Endodermal cell (in vitro differentiated cells): ENCODE results near the gene PHETA1. TPM values are rescaled to one million over a fixed set of nuclear protein-coding genes. Genes with fewer than 3 reads are reported as not detected.
"Not testable (repeated sequence)": the region's sequence is repeated elsewhere in the genome, so short reads cannot be mapped to it uniquely, and the experiment has no call there.

Experiments
- DNase-seq: peaks from one replicate; pipeline ENCODE4 v3.0.0-alpha.2; 2017
- H3K27ac ChIP-seq: 2 replicates; pipeline ENCODE4 v1.5.1; 2013; ENCODE audit warnings: mild to moderate bottlenecking, low read depth, low read length, moderate library complexity
- H3K27me3 ChIP-seq: 2 replicates; pipeline ENCODE4 v1.6.1; 2013; ENCODE audit warnings: mild to moderate bottlenecking, low read length, moderate library complexity; ENCODE audit not compliant: insufficient read depth, control insufficient read depth, poor library complexity, severe bottlenecking
- H3K36me3 ChIP-seq: 2 replicates; pipeline ENCODE4 v1.7.0; 2013; ENCODE audit warnings: mild to moderate bottlenecking, low read length, moderate library complexity; ENCODE audit not compliant: control insufficient read depth, insufficient read depth
- H3K4me1 ChIP-seq: one replicate; pipeline ENCODE4 v1.7.0; 2013; ENCODE audit warnings: low read length; ENCODE audit not compliant: control insufficient read depth, insufficient read depth
- H3K4me3 ChIP-seq: 2 replicates; pipeline ENCODE4 v1.5.1; 2013; ENCODE audit warnings: mild to moderate bottlenecking, low read length, moderate library complexity
- H3K9ac ChIP-seq: 2 replicates; pipeline ENCODE4 v1.6.1; 2013; ENCODE audit warnings: mild to moderate bottlenecking, low read length, moderate library complexity; ENCODE audit not compliant: poor library complexity, severe bottlenecking; ENCODE audit errors: extremely low read depth
- H3K9me3 ChIP-seq: 2 replicates; pipeline ENCODE4 v1.6.1; 2013; ENCODE audit warnings: mild to moderate bottlenecking, low read length, moderate library complexity; ENCODE audit not compliant: control insufficient read depth
- H3K27ac Mint-ChIP-seq: 2 replicates; pipeline ENCODE4 v1.8.0; 2020; ENCODE audit warnings: mixed read lengths
- H3K27me3 Mint-ChIP-seq: 2 replicates; pipeline ENCODE4 v1.8.0; 2021; ENCODE audit warnings: mild to moderate bottlenecking, mixed read lengths; ENCODE audit not compliant: insufficient read depth
- H3K36me3 Mint-ChIP-seq: 2 replicates; pipeline ENCODE4 v1.8.0; 2020; ENCODE audit warnings: low read depth, mixed read lengths
- H3K4me1 Mint-ChIP-seq: 2 replicates; pipeline ENCODE4 v1.8.0; 2020; ENCODE audit warnings: mixed read lengths
- H3K4me3 Mint-ChIP-seq: 2 replicates; pipeline ENCODE4 v1.8.0; 2020; ENCODE audit warnings: mild to moderate bottlenecking, moderate library complexity, mixed read lengths
- H3K9me3 Mint-ChIP-seq: 2 replicates; pipeline ENCODE4 v1.8.0; 2020; ENCODE audit warnings: mild to moderate bottlenecking, mixed read lengths
- WGBS, 2 experiments: methylation state at CpG; one replicate each; pipeline versions ENCODE4 v1.1.5 to v1.1.7; 2013; ENCODE audit warnings: missing lambda C conversion rate in 2 of 2, mixed read lengths in 1 of 2; ENCODE audit not compliant: insufficient coverage in 1 of 2, insufficient read length in 1 of 2; 5-methylcytosine and 5-hydroxymethylcytosine counted together
- total RNA-seq, 2 donors: library from RNA; stranded (reverse); fragmentation: NEBNext Ultra II Directional in 1 of 2; extraction: Animal tissue kit (Norgen Biotek cat#: 25700) in 1 of 2; gene quantifications; 2 replicates in 1 of 2; 3 replicates in 1 of 2; pipeline ENCODE4 v1.2.1, GENCODE V29; 2021
- TF ChIP-seq, protein P1 (sequence below): fragments of 200-600 bp; sonication (generic); conservative IDR thresholded peaks from 2 replicates; pipeline ENCODE4 v1.5.0; 2021; ENCODE audit warnings: antibody characterized with exemption, mild to moderate bottlenecking

The PHETA1 gene
- total RNA-seq, 2 donors from 2014 or later = 15.0 to 19.2 TPM

DNA sequence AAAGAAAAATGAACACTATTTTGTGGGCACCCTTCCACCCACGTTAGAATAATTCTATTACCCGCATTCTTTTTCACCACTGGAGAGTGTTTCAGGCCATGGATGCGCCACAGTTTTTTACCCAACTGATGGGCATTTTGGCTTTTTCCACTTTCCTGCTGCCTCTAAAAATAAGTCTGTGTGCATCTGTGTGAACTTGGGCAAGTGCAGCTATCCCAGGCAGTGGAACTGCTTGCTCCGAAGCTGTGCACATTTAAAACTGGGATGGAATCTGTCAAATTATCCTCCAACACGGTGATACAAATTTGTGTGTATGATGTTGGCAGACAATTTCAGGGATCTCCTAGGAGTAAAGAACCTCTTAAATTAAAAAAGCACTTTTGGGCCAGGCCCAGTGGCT lies 31.5 kb downstream of the PHETA1 start:
- WGBS, 2 experiments = 96 to 100% methylated on average over 5 of the region's 5 CpGs
- H3K27me3 ChIP-seq = no peaks in the 10 kb centered on the region
- no peaks in the 10 kb centered on the region for H3K4me1 ChIP-seq
- peaks cover 5% of the 10 kb centered on the region for H3K4me1 Mint-ChIP-seq
- TF ChIP-seq, protein P1, sequence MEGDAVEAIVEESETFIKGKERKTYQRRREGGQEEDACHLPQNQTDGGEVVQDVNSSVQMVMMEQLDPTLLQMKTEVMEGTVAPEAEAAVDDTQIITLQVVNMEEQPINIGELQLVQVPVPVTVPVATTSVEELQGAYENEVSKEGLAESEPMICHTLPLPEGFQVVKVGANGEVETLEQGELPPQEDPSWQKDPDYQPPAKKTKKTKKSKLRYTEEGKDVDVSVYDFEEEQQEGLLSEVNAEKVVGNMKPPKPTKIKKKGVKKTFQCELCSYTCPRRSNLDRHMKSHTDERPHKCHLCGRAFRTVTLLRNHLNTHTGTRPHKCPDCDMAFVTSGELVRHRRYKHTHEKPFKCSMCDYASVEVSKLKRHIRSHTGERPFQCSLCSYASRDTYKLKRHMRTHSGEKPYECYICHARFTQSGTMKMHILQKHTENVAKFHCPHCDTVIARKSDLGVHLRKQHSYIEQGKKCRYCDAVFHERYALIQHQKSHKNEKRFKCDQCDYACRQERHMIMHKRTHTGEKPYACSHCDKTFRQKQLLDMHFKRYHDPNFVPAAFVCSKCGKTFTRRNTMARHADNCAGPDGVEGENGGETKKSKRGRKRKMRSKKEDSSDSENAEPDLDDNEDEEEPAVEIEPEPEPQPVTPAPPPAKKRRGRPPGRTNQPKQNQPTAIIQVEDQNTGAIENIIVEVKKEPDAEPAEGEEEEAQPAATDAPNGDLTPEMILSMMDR = peak; percentile 33
- H3K36me3 Mint-ChIP-seq = peaks cover 19% of the 10 kb centered on the region
- no peak for DNase-seq
- no peak overlapping the region for H3K27ac ChIP-seq
- no peaks in the 10 kb centered on the region for H3K9me3 ChIP-seq
- no peak overlapping the region for H3K4me3 Mint-ChIP-seq
- H3K4me3 ChIP-seq = no peak overlapping the region
- no peak overlapping the region for H3K27ac Mint-ChIP-seq
- H3K27me3 Mint-ChIP-seq = peaks cover 2% of the 10 kb centered on the region
- no peak overlapping the region for H3K9ac ChIP-seq
- peaks cover 5% of the 10 kb centered on the region for H3K9me3 Mint-ChIP-seq
- H3K36me3 ChIP-seq = peaks cover 9% of the 10 kb centered on the region

DNA sequence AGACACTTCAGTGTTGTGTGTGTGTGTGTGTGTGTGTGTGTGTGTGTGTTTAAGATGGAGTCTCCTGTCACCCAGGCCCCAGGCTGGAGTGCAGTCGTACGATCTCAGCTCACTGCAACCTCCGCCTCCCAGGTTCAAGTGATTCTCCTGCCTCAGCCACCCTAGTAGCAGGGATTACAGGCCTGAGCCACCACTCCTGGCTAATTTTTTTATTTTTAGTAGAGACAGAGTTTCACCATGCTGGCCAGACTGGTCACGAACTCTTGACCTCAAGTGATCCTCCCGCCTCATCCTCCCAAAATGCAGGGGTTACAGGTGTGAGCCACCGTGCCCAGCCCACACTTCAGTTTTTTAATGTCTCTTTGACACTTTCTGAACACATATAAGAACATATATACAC lies 32.5 kb downstream of the PHETA1 start:
- peaks cover 16% of the 10 kb centered on the region for H3K36me3 Mint-ChIP-seq
- WGBS, 2 experiments = 91 to 96% methylated on average over 3 to 6 of the region's 6 CpGs
- not testable (repeated sequence) for H3K27ac Mint-ChIP-seq, DNase-seq, H3K4me3 Mint-ChIP-seq, H3K27me3 Mint-ChIP-seq, H3K9me3 ChIP-seq, H3K27me3 ChIP-seq, H3K4me1 Mint-ChIP-seq, H3K9me3 Mint-ChIP-seq, H3K4me1 ChIP-seq, H3K27ac ChIP-seq, H3K9ac ChIP-seq, H3K4me3 ChIP-seq, H3K36me3 ChIP-seq

DNA sequence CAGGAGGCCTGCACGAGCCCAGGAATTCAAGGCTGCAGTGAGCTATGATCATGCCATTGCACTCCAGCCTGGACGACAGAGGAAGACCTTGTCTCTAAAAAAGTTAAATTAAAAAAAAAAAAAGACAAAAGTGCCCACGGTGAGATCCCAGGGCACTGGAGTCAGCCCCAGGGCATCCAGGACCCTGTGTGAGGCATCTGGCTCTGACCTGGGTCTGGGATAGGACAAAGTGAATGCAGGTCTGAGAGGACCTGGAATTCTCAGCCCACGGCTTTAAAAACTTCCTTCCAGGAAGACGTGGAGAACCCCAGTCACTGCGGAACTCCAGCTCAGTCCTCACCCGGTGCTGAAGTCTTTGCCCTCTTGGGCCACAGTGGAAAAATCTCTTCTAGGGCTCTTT lies 33.1 kb downstream of the PHETA1 start:
- DNase-seq = no peak
- peaks cover 2% of the 10 kb centered on the region for H3K27me3 Mint-ChIP-seq
- Histone ChIP-seq H3K9ac (no peak overlapping the region), H3K36me3 (no peaks in the 10 kb centered on the region), H3K4me1 (no peaks in the 10 kb centered on the region), H3K4me3 (no peak overlapping the region), H3K27ac (no peak overlapping the region), H3K9me3 (no peaks in the 10 kb centered on the region), H3K27me3 (no peaks in the 10 kb centered on the region)
- H3K4me3 Mint-ChIP-seq = no peak overlapping the region
- TF ChIP-seq, protein P1 = no peak
- peaks cover 5% of the 10 kb centered on the region for H3K9me3 Mint-ChIP-seq
- peaks cover 16% of the 10 kb centered on the region for H3K36me3 Mint-ChIP-seq
- peaks cover 8% of the 10 kb centered on the region for H3K4me1 Mint-ChIP-seq
- WGBS, 2 experiments = 88 to 90% methylated on average over 7 of the region's 7 CpGs
- H3K27ac Mint-ChIP-seq = no peak overlapping the region

DNA sequence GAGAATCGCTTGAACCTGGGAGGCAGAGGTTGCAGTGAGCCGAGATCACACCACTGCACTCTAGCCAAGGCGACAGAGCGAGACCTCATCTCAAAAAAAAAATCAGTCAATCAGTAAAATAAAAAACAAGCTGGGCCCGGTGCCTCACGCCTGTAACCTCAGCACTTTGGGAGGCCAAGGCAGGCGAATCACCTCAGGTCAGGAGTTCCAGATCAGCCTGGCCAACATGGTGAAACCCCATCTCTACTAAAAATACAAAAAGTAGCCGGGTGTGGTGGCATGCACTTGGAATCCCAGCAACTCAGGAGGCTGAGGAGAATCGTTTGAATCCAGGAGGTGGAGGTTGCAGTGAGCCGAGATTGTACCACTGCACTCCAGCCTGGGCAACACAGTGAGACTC lies 33.6 kb downstream of the PHETA1 start:
- peaks cover 16% of the 10 kb centered on the region for H3K36me3 Mint-ChIP-seq
- 74 to 90% methylated on average over 5 to 10 of the region's 10 CpGs for WGBS, 2 experiments
- not testable (repeated sequence) for H3K27me3 Mint-ChIP-seq, H3K9ac ChIP-seq, H3K4me3 Mint-ChIP-seq, DNase-seq, H3K27ac ChIP-seq, H3K4me3 ChIP-seq, H3K36me3 ChIP-seq, H3K9me3 ChIP-seq, H3K9me3 Mint-ChIP-seq, H3K27ac Mint-ChIP-seq, H3K27me3 ChIP-seq, H3K4me1 Mint-ChIP-seq, H3K4me1 ChIP-seq
